ENCODE measurements around the gene DNTTIP2.

DNA sequence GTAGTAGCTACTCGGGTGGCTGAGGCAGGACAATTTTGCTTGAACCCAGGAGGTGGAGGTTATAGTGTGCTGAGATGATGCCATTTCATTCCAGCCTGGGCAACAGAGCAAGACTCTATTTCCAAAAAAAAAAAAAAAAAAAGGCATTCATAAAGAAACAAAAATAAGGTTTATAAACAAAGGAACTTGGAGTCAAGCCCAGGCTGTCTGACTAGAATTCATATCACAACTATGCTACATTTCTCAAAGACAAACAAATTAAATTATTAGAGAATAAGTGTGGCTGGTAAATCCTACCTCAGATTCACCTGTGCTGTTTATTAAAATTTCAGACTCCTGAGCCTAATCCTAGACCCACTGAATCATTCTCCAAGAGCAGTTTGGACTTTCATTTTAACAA, 26.0 kb upstream of the DNTTIP2 start:
- TF ChIP-seq, protein P1, sequence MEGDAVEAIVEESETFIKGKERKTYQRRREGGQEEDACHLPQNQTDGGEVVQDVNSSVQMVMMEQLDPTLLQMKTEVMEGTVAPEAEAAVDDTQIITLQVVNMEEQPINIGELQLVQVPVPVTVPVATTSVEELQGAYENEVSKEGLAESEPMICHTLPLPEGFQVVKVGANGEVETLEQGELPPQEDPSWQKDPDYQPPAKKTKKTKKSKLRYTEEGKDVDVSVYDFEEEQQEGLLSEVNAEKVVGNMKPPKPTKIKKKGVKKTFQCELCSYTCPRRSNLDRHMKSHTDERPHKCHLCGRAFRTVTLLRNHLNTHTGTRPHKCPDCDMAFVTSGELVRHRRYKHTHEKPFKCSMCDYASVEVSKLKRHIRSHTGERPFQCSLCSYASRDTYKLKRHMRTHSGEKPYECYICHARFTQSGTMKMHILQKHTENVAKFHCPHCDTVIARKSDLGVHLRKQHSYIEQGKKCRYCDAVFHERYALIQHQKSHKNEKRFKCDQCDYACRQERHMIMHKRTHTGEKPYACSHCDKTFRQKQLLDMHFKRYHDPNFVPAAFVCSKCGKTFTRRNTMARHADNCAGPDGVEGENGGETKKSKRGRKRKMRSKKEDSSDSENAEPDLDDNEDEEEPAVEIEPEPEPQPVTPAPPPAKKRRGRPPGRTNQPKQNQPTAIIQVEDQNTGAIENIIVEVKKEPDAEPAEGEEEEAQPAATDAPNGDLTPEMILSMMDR (IDR thresholded peaks at IDR 0.05): no peak
- TF ChIP-seq POLR2A (IDR thresholded peaks at IDR 0.05): no peak

All from adrenal gland (tissue), 5 donors.